Activated naive CD4-positive, alpha-beta T cell treated with Interleukin-2 at 50 U/mL for 16 hours (primary cell): ENCODE results near the gene PAQR7.
A peak's percentile ranks its signal among the peaks of the same experiment; 100 is the strongest.
"Not testable (repeated sequence)": the region's sequence is repeated elsewhere in the genome, so short reads cannot be mapped to it uniquely, and the experiment has no call there.

Experiments
- DNase-seq: peaks from one replicate; pipeline ENCODE4 v3.0.0-alpha.2; 2020

PAQR7 gene

GRCh38 chr1:25839808-25840207 lies 35.7 kb downstream of the PAQR7 start:
- not testable (repeated sequence) for DNase-seq

GRCh38 chr1:25837262-25837875 lies 38.1 kb downstream of the PAQR7 start:
- no peak for DNase-seq

GRCh38 chr1:25836695-25837094 lies 38.8 kb downstream of the PAQR7 start:
- no peak for DNase-seq

- DNase-seq = no peak
Measured at GRCh38 chr1:25834894-25835293, 40.6 kb downstream of the PAQR7 start.

- DNase-seq = no peak
Measured at GRCh38 chr1:25833158-25833557, 42.4 kb downstream of the PAQR7 start.

GRCh38 chr1:25832336-25833037 lies 43.0 kb downstream of the PAQR7 start:
- no peak for DNase-seq

- DNase-seq = no peak
Measured at GRCh38 chr1:25831569-25832196, 43.8 kb downstream of the PAQR7 start.

GRCh38 chr1:25829046-25829445 lies 46.5 kb downstream of the PAQR7 start:
- DNase-seq = no peak

- DNase-seq = no peak
Measured at GRCh38 chr1:25828491-25828890, 47.0 kb downstream of the PAQR7 start.

GRCh38 chr1:25826571-25826970 lies 48.9 kb downstream of the PAQR7 start:
- DNase-seq = no peak

GRCh38 chr1:25825605-25826004 lies 49.9 kb downstream of the PAQR7 start:
- DNase-seq = no peak

- no peak for DNase-seq
Measured at GRCh38 chr1:25821630-25822091, 53.8 kb downstream of the PAQR7 start.

- DNase-seq = no peak
Measured at GRCh38 chr1:25821112-25821476, 54.4 kb downstream of the PAQR7 start.

- peak; percentile 70 for DNase-seq
Measured at GRCh38 chr1:25820247-25821111, 55.0 kb downstream of the PAQR7 start.

- peak; percentile 95 for DNase-seq
Measured at GRCh38 chr1:25819491-25820246, 55.8 kb downstream of the PAQR7 start, which contains the start of gene MTFR1L. TSS of gene MTFR1L (plus strand) at chr1:25819954. CDS start at chr1:25823105, 3,151 bp downstream.

GRCh38 chr1:25818569-25818968 lies 56.9 kb downstream of the PAQR7 start:
- DNase-seq = no peak

- no peak for DNase-seq
Measured at GRCh38 chr1:25817840-25818501, 57.5 kb downstream of the PAQR7 start.

GRCh38 chr1:25816112-25816718 lies 59.3 kb downstream of the PAQR7 start:
- no peak for DNase-seq

- no peak for DNase-seq
Measured at GRCh38 chr1:25815208-25816111, 60.0 kb downstream of the PAQR7 start.

- DNase-seq = no peak
Measured at GRCh38 chr1:25814549-25815087, 60.9 kb downstream of the PAQR7 start.
